IgD-negative memory B cell (primary cell): ENCODE measurements around the gene ACTRT2. TPM values are rescaled to one million over a fixed set of nuclear protein-coding genes. Genes with fewer than 3 reads are reported as not detected.

Source experiments
- H3K27ac Mint-ChIP-seq, 3 donors: one replicate each; pipeline ENCODE4 v1.8.0; 2020 to 2022; ENCODE audit warnings: mild to moderate bottlenecking in 3 of 3, mixed read lengths in 3 of 3, moderate library complexity in 1 of 3
- H3K27me3 Mint-ChIP-seq: one replicate; pipeline ENCODE4 v1.8.0; 2021; ENCODE audit warnings: mixed read lengths
- H3K36me3 Mint-ChIP-seq: one replicate; pipeline ENCODE4 v1.8.0; 2020; ENCODE audit warnings: mild to moderate bottlenecking, mixed read lengths
- H3K4me1 Mint-ChIP-seq, 3 donors: one replicate each; pipeline ENCODE4 v1.8.0; 2020 to 2022; ENCODE audit warnings: mixed read lengths in 3 of 3, mild to moderate bottlenecking in 1 of 3
- H3K4me3 Mint-ChIP-seq, 4 donors: one replicate each; pipeline ENCODE4 v1.8.0; 2020 to 2022; ENCODE audit warnings: mild to moderate bottlenecking in 4 of 4, mixed read lengths in 4 of 4, moderate library complexity in 3 of 4
- H3K9me3 Mint-ChIP-seq, 3 donors: one replicate each; pipeline ENCODE4 v1.8.0; 2020 to 2021; ENCODE audit warnings: mixed read lengths in 3 of 3, mild to moderate bottlenecking in 1 of 3
- polyA plus RNA-seq: library from polyadenylated mRNA; unstranded; fragments of 300-500 nt; fragmentation: Illumina TruSeq; gene quantifications from one replicate; pipeline ENCODE4 v1.2.3, GENCODE V29; 2021

Gene ACTRT2
- polyA plus RNA-seq, 1 donor from 2014 or later: not detected

GRCh38 chr1:3028531-3029282, 7.4 kb downstream of the ACTRT2 start:
- H3K36me3 Mint-ChIP-seq: no peaks in the 10 kb centered on the region
- no peaks in the 10 kb centered on the region for H3K4me1 Mint-ChIP-seq
- H3K9me3 Mint-ChIP-seq: no peaks in the 10 kb centered on the region
- no peak overlapping the region for H3K27ac Mint-ChIP-seq
- H3K4me3 Mint-ChIP-seq: no peak overlapping the region
- peaks cover 3% of the 10 kb centered on the region for H3K27me3 Mint-ChIP-seq

DNA sequence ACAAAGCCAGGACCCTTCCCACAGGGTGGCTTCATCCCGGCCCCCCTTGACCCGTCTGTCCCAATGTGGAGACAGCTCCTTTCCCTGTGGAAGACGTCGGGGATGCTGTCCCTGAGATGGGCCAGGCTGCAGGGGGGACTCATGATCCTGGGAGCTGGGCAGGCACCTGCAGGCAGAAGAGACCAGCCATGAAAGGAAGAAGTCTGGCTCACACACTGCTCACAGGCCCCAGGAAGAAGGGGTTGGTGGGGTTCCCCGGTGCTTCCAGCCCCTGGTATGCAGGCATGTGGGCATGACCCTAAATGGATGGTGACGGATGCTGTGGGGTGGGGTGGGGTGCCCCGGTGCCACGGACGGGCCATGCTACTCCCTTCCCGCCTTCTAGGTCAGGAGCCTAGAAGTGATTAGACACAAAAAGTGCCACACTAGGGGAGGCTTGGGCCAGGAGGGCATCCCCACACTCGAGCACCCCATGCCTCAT, 8.3 kb downstream of the ACTRT2 start:
- no peaks in the 10 kb centered on the region for H3K4me1 Mint-ChIP-seq
- H3K27ac Mint-ChIP-seq: no peak overlapping the region
- no peak overlapping the region for H3K4me3 Mint-ChIP-seq
- H3K9me3 Mint-ChIP-seq: no peaks in the 10 kb centered on the region
- no peaks in the 10 kb centered on the region for H3K36me3 Mint-ChIP-seq
- H3K27me3 Mint-ChIP-seq: peaks cover 3% of the 10 kb centered on the region

GRCh38 chr1:3029991-3030662, 8.9 kb downstream of the ACTRT2 start:
- Mint-ChIP-seq H3K4me3 (no peak overlapping the region), H3K9me3 (no peaks in the 10 kb centered on the region), H3K36me3 (no peaks in the 10 kb centered on the region), H3K4me1 (no peaks in the 10 kb centered on the region), H3K27me3 (peaks cover 3% of the 10 kb centered on the region), H3K27ac (no peak overlapping the region)

DNA sequence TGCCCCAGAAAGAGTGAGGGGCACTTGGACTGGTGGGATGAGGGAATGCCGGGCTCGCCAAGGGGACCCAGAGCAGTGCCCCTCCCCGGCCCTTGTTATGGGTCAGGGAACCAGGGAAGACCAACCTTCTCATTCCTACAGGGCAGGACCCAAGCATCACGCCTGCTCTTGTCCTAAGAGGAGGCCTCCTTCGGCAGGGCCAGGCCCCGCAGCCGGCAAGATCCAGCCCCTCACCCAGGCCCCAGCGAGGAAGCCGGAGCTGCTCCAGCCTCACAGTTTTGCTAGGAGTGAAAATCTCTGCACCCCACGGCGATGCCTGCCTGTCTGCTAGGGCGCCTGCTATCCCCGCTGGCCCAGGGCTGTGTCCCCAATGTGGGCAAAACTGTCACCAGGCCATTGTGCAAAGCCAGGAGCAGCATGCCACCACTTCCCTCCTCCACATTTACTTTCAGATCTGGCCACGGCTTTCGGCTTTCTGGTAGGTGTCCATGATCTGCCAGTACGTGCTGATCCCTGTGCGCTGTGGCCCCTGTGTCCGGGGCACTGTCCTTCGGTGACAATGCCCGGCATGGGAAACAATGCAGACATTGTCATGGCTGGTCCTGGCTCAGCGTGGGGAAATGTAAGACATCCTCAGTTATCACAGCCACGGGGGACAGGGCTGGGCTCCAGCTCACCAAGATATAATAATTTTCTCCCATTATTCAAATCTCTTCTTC, 9.6 kb downstream of the ACTRT2 start:
- Mint-ChIP-seq H3K36me3 (no peaks in the 10 kb centered on the region), H3K4me1 (no peaks in the 10 kb centered on the region), H3K27ac (no peak overlapping the region), H3K9me3 (no peaks in the 10 kb centered on the region), H3K4me3 (peak overlapping the region in 1 of 4 donors; percentile 47), H3K27me3 (peaks cover 3% of the 10 kb centered on the region)

DNA sequence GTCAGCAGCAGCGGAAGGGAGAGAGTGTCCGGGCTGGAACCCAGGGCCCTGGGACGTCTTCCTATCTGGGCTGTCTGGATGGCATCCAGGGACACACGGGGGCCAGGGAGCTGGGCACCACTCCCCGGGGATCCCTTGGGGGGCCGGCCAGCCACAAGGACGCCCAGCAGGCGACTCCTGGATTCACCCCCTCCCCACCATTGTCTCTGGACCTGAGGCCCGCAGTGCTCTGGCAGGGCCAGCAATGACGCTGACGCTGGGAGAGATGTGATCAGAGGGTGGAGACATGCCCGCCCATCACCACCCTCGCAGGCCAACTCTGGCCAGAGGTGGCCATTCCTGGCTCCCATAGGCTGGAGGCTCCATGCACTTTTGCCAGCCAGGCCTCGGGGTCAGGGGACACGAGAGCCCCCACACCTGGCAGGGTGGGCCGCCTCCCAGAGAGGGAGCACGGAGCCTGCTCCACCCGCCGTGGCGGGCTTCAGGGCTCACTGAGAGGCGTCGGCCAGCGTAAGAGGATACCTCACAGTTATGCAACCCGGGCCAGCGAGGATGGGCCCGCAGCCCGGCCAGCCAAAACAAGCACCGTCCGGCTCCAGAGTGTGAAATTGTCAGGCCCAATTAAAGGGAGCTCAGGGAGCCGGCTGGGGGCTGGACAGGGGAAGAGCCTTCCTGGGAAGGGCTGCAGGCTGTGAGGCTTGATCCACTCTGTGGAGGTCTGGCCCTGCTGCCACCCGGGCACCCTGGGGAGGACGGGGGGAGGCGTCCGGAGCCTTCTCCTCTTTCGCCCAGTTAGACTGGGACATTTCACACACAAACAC, 10.3 kb downstream of the ACTRT2 start:
- H3K4me3 Mint-ChIP-seq: no peak overlapping the region
- H3K27ac Mint-ChIP-seq: no peak overlapping the region

GRCh38 chr1:3032371-3033039, 11.2 kb downstream of the ACTRT2 start:
- Mint-ChIP-seq H3K36me3 (no peaks in the 10 kb centered on the region), H3K27me3 (peaks cover 3% of the 10 kb centered on the region), H3K4me3 (no peak overlapping the region), H3K4me1 (no peaks in the 10 kb centered on the region), H3K9me3 (no peaks in the 10 kb centered on the region), H3K27ac (no peak overlapping the region)

More for the DNA sequence above, 10.3 kb downstream of the ACTRT2 start:
- H3K9me3 Mint-ChIP-seq: no peaks in the 10 kb centered on the region
- H3K4me1 Mint-ChIP-seq: no peaks in the 10 kb centered on the region
- no peaks in the 10 kb centered on the region for H3K36me3 Mint-ChIP-seq
- H3K27me3 Mint-ChIP-seq: peaks cover 3% of the 10 kb centered on the region

GRCh38 chr1:3033040-3033789, 11.9 kb downstream of the ACTRT2 start:
- no peak overlapping the region for H3K27ac Mint-ChIP-seq
- no peaks in the 10 kb centered on the region for H3K4me1 Mint-ChIP-seq
- no peak overlapping the region for H3K4me3 Mint-ChIP-seq
- no peaks in the 10 kb centered on the region for H3K9me3 Mint-ChIP-seq
- no peaks in the 10 kb centered on the region for H3K36me3 Mint-ChIP-seq
- H3K27me3 Mint-ChIP-seq: peaks cover 3% of the 10 kb centered on the region

DNA sequence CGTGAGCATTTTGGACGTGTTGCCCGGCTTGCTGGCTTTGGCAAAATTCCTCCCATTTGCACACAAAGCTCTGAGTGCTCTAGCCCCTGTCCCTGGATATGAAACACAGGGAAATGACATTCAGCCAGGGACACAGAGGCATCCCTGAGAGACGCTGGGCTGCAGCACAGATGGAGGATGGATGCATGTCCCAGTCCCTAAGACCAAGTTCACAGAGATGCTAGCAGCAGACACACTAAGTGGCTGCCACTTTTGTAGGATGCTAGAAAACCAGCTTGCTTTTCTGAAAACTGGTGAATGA, 12.5 kb downstream of the ACTRT2 start:
- H3K27me3 Mint-ChIP-seq: peaks cover 3% of the 10 kb centered on the region
- H3K27ac Mint-ChIP-seq: no peak overlapping the region
- no peaks in the 10 kb centered on the region for H3K36me3 Mint-ChIP-seq
- no peaks in the 10 kb centered on the region for H3K4me1 Mint-ChIP-seq
- no peak overlapping the region for H3K4me3 Mint-ChIP-seq
- H3K9me3 Mint-ChIP-seq: no peaks in the 10 kb centered on the region

DNA sequence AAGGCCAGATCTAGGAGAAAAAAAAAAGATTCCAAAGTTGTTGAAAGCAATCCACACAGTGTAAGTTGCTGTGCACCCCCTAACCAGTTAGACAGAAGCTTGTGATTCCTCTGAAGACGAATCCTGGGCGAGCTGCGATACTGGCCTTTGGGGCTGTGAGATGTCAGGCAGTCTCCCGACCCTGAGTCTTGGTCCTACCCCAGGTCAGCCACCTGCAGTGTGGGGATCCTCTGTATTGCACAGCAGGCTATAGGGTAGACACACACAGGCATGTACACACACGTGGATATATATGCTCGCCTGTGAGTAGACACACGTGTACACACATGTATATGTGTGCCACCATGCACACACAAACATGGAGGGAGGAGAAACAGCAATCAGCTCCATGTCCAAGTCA, 12.9 kb downstream of the ACTRT2 start:
- no peak overlapping the region for H3K27ac Mint-ChIP-seq

GRCh38 chr1:3034728-3035562, 13.7 kb downstream of the ACTRT2 start:
- Mint-ChIP-seq H3K4me1 (no peaks in the 10 kb centered on the region), H3K4me3 (no peak overlapping the region), H3K36me3 (no peaks in the 10 kb centered on the region), H3K27me3 (peaks cover 3% of the 10 kb centered on the region), H3K27ac (no peak overlapping the region), H3K9me3 (no peaks in the 10 kb centered on the region)

More for the DNA sequence above, 12.9 kb downstream of the ACTRT2 start:
- no peak overlapping the region for H3K4me3 Mint-ChIP-seq
- H3K36me3 Mint-ChIP-seq: no peaks in the 10 kb centered on the region
- no peaks in the 10 kb centered on the region for H3K4me1 Mint-ChIP-seq
- peaks cover 3% of the 10 kb centered on the region for H3K27me3 Mint-ChIP-seq
- H3K9me3 Mint-ChIP-seq: no peaks in the 10 kb centered on the region

DNA sequence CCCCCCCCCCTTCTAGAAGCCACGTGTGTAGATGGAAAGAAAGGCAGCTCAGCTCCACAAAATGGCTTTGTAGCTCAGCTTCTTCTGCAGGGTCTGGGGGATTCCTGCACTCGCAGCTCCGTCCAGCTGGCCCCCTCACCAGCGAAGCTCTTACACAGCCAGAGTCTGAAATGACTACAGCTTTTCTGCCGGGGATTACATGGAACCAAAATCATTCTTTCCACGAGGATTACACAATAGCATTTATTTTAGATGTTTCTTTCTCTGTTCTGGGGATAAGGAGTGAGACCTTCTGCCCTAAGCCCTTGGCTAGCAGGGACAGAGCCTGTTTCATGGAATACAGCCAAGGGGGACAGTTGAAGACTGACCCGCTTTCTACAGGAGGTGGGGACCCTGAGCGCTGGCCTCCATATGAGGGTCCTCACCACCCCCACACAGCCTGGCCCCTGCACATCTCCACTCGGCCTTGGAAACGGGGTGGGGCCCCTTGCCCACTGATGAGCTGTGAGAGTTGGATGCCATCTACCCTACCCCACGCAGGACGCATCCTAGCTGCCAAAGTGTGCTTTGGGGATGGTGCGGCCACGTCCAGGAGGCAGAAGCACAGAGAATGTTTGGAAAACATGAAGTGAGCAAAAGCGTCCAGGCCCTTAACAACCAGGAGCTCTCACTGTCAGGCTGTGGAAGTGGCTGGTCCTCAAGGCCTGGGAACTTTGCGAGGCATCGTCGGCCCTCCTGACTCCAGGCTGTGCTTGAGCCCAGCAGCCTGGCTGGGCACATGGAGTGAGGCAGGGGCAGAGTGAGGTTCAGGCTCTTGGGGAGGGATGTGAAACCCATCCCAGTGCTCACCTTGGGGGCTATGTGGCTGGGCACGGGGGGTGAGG, 14.5 kb downstream of the ACTRT2 start:
- no peak overlapping the region for H3K4me3 Mint-ChIP-seq
- no peak overlapping the region for H3K27ac Mint-ChIP-seq
- no peaks in the 10 kb centered on the region for H3K36me3 Mint-ChIP-seq
- H3K9me3 Mint-ChIP-seq: no peaks in the 10 kb centered on the region
- peaks cover 3% of the 10 kb centered on the region for H3K27me3 Mint-ChIP-seq
- no peaks in the 10 kb centered on the region for H3K4me1 Mint-ChIP-seq

DNA sequence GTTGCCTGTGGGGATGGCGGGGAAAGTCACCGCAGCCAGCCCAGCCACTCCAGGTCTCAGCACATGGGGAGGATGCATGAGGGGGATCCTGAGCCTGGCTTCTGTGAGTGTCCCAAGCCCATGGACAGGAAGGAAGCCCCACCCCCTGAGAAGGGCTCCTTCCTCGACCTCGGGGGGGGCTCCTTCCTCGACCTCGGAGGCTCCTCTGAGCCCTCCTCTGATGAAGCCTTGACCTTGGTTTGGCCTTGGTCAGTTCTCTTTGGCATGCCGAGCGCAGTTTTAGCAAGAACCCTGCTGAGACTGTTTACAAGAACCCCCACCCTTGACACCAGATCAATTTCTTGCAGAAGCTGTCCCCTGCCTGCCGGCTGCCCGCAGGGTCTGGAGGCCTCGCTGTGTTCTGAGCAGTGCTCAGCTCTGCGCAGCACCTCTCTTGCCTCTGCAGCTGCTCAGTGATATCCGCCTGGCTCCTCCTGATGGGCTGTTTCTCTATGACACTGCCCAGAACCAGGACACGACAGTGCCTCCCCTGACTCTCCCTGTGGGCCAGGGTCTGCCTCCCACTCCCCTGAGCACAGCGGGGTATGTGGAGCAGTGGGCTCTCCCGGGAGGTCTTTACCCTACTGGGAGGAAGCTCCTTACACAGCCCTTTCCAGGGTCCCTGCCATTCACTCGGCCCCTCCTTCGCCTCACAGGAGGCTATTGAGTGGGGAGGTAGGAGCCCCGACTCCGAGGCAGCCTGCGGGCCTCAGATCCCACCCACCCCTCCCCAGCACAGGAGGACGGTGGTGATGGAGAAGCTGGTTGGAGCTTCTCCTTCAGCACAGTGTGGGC, 15.4 kb downstream of the ACTRT2 start:
- no peaks in the 10 kb centered on the region for H3K27me3 Mint-ChIP-seq
- no peaks in the 10 kb centered on the region for H3K9me3 Mint-ChIP-seq
- no peaks in the 10 kb centered on the region for H3K36me3 Mint-ChIP-seq
- no peak overlapping the region for H3K4me3 Mint-ChIP-seq
- H3K27ac Mint-ChIP-seq: no peak overlapping the region
- no peaks in the 10 kb centered on the region for H3K4me1 Mint-ChIP-seq
